Superior temporal gyrus (tissue), 1 donor: Measurements from ENCODE around the gene PCSK6.

Source experiments
- DNase-seq: peaks from one replicate; pipeline ENCODE4 v3.0.0-alpha.2; 2016; ENCODE audit errors: extremely low spot score

The PCSK6 gene

GRCh38 chr15:101483462-101483861, 6.0 kb downstream of the PCSK6 start:
- DNase-seq = no peak

- DNase-seq = no peak
Measured at GRCh38 chr15:101482526-101483371, 6.8 kb downstream of the PCSK6 start.

GRCh38 chr15:101481917-101482525, 7.5 kb downstream of the PCSK6 start:
- DNase-seq = no peak

- DNase-seq = no peak
Measured at GRCh38 chr15:101481381-101481705, 8.2 kb downstream of the PCSK6 start.

- DNase-seq = no peak
Measured at GRCh38 chr15:101480613-101481380, 8.7 kb downstream of the PCSK6 start.

- DNase-seq = peak; percentile 96
Measured at GRCh38 chr15:101479851-101480612, 9.5 kb downstream of the PCSK6 start.

DNA sequence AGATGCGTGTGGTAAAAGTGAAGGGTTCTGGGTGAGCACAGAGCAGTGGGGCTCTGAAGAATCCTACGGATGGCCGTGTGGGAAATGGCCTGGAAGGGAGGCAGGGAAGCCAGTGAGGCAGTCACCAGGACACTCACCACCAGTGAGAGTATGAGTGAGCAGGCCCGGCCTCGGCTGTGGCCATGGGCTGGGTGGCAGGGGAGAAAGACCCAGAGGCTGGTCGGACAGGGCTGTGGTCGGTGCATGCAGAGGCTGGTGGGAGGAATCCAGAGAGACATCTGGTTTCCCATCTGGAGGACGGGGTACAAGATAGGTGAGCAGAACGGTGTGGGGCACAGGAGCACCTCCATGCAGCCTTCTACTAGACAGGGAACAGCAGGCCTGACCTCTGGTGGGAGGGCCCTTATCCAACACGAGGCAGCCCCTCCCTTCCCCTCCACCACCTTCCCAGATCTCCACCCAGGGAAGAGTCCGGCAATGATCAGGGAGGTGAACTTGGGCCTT, 10.1 kb downstream of the PCSK6 start:
- no peak for DNase-seq

- DNase-seq = no peak
Measured at GRCh38 chr15:101478701-101479341, 10.7 kb downstream of the PCSK6 start.

DNA sequence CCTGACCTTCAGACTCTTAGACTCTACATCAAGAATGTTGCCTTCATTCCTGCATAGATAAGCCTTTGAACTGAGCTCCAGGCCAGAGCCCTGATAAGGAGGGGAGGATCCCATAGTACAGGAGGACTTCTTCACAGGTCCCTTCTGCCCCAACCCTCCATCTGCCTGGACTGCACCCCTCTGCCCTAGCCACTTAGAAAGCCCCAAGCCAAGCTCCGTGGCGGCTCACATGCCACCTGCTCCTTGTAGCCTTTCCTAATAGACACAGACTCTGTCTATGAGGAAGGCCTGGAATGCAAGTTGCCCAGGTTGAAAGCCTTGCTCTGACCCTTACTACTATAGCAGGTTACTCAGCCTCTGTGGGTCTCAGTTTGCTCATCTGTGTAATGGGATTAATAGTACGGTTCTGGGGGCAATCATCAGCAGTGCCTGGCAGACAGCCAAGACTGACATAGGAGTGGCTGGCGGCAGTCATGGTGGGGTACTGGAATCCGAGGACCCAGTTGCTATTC, 11.6 kb downstream of the PCSK6 start:
- no peak for DNase-seq

- DNase-seq = no peak
Measured at GRCh38 chr15:101476756-101477155, 12.8 kb downstream of the PCSK6 start.

- DNase-seq = no peak
Measured at GRCh38 chr15:101474983-101475382, 14.5 kb downstream of the PCSK6 start.

DNA sequence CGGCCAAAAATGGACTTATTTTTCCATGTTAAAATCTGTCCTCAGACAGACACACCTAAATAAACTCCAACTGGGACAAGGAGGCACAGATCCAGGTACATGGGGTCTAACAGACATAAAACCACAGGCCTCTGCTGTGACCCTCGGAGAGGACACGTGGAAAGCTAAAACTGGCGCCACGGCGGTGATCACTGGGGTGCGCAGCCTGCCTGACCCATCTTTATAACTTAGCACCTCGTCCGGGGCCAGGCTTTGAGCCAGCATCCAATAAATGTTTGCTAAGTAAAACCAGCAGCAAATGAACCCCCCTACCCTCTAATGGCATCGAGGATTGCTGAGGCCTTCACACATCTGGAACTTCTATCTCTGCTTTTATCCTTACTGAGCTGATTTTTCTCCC, 15.3 kb downstream of the PCSK6 start:
- DNase-seq = no peak

GRCh38 chr15:101472033-101472432, 17.5 kb downstream of the PCSK6 start:
- no peak for DNase-seq

DNA sequence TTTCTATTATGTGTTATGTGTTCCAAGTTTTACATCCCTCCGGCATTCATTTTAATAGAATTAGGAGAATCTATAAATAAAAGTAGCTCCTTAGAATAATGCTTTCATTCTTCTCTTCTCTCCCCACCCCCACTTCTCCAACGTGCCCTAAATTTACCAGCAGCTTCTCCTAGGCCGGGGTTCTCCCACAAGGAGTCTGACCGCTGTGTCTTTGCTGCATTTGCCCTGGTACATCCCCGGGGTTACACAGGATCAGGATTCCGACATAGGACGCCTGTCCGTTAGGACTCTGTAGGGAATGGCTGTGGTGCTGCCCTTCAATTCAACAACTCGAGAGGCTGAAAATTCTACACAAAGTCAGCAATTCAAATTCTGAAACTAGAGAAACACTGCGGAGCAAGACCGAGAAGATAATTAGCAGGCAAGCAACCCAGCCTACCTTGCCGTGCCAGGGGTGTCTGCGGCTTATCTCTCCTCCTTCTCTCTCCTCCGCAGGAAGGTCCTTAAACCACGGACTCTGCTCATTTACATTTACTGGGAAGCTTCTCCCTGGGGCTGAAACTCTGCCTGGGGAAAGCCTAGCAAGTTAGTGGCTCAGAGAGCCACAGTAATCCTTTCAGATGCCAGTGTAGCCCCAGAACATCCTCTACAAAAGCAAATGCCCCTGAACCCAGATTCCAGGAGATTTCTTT, 18.8 kb downstream of the PCSK6 start:
- DNase-seq = no peak

- DNase-seq = no peak
Measured at GRCh38 chr15:101469520-101470288, 19.8 kb downstream of the PCSK6 start.

- DNase-seq = no peak
Measured at GRCh38 chr15:101466188-101466587, 23.3 kb downstream of the PCSK6 start.

DNA sequence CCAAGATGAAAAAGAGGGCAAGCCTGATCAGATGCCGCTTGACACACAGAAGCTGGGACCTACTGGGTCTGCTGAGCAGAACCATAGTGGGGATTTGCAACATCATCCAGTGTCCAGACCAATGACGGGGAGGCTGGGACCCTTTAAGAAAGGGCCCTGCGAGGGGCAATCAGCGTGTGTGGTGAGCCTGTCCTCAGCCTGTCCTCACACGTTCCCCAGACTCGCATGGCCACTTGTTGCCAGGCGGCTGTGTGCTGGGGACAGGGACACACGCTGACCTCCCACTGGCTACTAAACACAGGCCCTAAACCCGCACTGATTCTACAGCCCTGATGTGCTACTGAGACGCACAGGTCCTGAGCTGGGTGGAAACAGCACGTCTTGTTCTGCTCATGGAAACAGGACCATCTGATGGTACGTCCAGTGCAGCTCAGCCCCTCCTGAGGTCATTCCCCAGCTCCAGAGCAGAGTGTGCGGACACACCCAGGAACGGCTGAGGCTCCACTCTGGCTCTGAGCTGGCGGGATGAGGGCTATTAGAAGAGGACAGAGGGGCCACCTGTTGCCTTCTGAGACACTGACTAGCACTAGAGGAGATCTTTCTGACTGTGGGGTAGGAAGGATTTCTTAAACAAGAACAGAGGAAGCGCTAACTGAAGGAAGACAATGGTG, 24.4 kb downstream of the PCSK6 start:
- no peak for DNase-seq

DNA sequence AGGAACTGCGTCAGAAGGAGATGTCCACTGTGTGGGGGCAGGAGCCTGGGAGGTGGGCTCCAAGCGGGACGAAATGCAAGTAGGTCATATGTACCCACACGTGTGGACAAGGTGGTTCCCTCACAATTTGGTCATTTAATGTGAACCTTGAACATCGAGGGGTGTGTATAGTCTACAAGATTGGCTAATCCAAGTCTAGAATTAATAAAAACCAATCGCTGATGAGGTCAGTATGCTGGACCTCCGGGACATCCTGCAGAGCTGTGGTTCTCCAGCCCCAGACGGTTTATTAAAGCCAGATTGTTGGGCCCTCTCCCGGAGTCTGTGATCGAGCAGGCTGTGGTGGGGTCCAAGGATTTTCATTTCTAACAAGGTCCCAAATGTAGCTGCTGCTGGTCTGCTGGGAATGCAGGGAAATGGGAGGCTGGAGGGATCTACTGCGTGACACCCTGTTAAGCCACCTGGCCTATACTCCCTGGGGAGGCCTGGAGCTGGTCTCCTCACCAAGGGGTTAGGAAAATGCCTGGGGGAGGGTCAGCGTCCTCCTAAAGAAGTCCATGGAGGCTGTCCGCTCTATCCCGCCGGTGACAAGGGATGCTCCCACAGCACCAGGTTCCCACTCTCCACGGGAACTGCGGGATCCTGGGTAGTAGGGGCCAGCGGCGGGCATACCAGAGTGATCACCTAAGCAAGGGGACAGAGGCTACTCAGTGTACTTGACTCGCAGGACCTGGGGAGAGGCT, 25.1 kb downstream of the PCSK6 start:
- no peak for DNase-seq
